GM19438 (cell line): Measurements from ENCODE around the gene RYR3.
"Not testable (repeated sequence)": the region's sequence is repeated elsewhere in the genome, so short reads cannot be mapped to it uniquely, and the experiment has no call there.

Experiments
- ATAC-seq: cut with Tn5 transposase; IDR thresholded peaks from one replicate; pipeline ENCODE4 v1.9.1; 2021; ENCODE audit warnings: low read depth; ENCODE audit not compliant: unreplicated experiment

The RYR3 gene

DNA sequence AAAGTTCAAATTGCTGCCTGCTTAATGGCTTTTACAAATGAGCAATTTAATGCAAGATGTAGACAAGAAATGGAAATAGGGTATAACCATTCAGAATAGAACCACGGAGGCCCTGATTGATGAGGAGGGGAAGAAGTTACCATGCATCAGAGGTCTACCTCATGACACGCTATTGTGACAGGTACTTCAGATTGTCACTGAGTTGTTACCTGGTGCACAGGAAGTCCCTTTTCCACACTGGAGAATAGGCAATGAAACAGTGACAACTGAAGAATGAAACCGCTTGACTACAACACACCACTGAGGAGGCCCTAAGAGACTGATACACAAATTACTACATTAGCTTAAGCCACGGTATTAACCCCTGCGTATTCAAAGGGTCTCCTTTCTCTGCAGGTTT is 251.2 kb downstream of the RYR3 start:
- ATAC-seq, result no peak

DNA sequence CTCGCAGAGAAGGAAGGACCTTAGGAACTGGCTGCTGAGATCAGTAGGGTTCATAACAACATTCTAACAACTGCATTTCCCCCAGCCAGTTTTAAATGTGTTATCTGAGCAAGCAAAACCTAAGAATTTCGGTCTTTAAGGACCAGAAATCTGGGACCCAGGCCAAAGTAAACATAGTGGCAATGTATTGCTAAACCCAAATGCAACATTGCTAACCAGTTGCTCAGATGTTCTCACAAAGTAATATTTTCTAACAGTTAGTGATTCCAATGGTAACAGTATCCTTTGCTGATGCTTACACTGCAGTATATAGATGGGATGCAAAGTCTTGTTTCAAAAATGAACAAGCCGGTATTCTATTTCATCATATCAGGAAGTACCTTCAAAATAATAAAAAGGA is 254.3 kb downstream of the RYR3 start:
- ATAC-seq, result no peak

- no peak for ATAC-seq
Observed at GRCh38 chr15:33567652-33568051, 256.9 kb downstream of the RYR3 start.

GRCh38 chr15:33569036-33569435 is 258.3 kb downstream of the RYR3 start:
- no peak for ATAC-seq

- ATAC-seq, result not testable (repeated sequence)
Observed at GRCh38 chr15:33577911-33578310, 267.1 kb downstream of the RYR3 start.

DNA sequence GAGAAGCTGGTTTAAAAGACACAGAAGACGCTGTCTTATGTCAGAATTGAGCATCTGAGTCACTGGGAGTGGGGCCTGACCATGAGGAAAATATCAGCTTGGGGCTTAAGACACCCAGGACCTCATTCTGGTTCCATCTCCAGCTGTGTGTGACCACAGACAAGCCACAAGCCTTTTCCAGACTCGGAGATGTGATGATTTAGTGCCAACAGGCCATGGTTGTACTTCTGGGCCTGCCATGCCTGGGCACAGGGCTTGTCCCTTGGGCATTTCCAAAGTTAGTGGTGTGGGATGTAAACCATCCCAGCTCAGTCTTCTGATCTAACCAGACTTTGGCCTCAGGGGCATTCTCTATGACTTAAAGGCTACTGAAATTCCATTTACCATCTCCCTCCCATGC is 269.8 kb downstream of the RYR3 start:
- no peak for ATAC-seq

- no peak for ATAC-seq
Observed at GRCh38 chr15:33581032-33581431, 270.3 kb downstream of the RYR3 start.

- ATAC-seq, result no peak
Observed at GRCh38 chr15:33584797-33585196, 274.0 kb downstream of the RYR3 start.

DNA sequence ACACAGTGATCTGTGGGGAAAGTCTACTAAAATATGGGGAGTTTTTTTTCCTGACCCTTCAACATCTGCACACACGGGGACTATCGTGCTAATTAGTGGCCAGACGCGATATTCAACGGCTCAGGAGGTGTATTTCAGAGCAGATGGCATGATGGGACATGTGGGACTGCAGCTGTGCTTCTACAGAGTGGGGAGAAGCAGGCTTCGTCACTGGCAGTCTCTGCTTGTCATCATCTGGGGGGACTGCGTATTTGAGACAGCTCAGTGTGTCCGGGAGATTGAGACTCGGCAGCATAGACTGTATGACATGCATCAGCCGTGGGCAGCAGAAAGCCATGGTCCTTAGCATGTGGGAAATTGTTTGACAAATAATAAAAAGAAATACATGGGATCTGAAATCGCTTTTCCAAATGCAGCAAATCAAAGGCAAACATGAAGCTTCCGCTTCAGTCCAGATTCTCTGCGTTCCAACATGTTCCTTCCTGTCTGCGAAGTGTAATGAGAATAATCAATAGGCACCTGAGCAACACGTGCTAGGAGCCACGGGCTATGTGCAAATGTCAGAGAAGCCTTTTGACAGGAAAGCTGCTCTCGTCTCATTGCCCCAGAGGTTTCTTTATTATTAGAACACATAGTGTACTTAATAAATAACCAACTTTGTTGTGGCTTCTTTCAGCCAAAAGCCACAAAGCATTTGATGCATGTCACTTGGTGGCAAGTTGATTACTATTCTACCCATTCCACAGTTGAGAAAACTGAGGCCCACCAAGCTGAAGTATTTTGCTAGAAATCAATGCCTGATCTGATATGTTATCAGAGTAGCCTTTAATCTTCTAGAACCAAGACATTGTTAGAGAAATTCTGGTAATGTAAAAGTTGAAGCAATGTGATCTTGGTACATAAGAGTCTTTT is 276.3 kb downstream of the RYR3 start:
- ATAC-seq, result no peak

- no peak for ATAC-seq
Observed at GRCh38 chr15:33587773-33588172, 277.0 kb downstream of the RYR3 start.

DNA sequence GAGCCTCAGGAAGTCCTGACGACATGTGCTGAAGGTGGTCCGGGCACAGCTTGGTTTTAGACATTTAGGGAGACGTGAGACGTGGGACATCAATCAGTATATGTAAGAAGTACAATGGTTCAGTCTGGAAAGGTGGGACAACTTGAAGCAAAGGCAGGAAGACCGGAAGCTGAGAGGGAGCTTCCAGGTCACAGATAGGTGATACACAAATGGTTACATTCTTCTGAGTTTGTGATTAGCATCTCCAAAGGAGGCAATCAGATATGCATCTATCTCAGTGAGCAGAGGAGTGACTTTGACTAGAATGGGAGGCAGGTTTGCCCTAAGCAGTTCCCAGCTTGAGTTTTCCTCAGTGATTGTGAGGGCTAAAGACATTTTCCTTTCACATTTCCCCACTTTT is 282.1 kb downstream of the RYR3 start:
- no peak for ATAC-seq

DNA sequence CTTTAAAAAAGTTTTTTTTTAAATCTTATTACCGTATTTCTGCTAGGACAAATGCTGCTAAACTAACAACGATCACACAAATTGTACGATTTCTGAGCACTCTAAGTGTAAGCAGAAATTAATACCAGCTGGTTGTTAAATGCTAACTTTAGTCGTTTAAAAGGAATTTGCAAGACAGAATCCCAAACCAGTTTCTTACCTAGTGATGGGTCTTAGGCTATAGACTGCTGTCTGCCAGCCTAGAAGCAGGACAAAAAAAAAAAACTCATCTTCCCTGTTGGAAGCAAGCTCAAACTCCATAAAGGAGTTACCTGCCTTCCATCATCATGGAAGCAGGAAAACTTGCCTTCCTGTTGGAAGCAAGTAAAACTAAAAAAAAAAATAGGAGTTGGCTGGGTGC is 287.6 kb downstream of the RYR3 start:
- ATAC-seq, result not testable (repeated sequence)

DNA sequence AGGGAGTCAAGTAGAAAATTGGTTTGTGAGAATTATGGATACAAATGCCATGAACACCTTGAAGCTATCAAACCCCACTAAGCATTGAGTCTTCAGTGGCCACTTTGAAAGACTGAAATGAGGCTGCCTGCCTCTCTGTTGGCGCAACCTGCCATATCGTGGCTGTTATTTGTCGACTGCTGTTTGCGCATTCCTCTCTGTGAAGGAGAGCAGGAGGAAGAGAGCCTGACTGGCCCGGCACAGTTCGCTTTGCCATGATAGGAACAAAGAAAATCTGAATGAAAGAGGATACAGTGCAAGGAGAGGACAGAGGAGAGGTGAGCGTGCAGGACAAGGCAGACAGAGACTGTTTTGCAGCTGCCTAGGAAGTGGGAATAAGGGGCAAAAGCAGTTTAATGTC is 289.4 kb downstream of the RYR3 start:
- ATAC-seq, result no peak

DNA sequence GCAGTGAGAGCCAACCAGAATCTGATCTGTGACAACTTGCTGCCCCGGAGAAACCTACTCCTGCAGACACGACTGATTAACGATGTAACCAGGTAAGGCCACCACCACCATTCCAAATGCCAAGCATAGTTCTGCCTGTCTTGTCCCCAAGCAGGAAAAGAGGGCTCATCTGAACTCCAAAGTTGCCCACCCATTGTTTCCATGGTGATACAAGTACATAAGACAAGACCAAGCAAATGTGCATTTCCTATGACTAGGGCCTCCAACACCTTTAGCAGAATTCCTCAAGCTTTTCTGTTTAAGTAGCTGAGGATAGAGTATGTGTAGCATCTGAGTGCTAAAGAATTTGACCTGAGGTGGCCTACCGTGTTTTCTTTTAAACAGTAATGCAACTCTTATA is 290.7 kb downstream of the RYR3 start:
- no peak for ATAC-seq

GRCh38 chr15:33608714-33609113 is 297.9 kb downstream of the RYR3 start:
- ATAC-seq, result no peak

GRCh38 chr15:33612721-33613304 is 302.0 kb downstream of the RYR3 start:
- ATAC-seq, result no peak

- ATAC-seq, result no peak
Observed at GRCh38 chr15:33616475-33616874, 305.7 kb downstream of the RYR3 start.

GRCh38 chr15:33618350-33618749 is 307.6 kb downstream of the RYR3 start:
- ATAC-seq, result no peak

DNA sequence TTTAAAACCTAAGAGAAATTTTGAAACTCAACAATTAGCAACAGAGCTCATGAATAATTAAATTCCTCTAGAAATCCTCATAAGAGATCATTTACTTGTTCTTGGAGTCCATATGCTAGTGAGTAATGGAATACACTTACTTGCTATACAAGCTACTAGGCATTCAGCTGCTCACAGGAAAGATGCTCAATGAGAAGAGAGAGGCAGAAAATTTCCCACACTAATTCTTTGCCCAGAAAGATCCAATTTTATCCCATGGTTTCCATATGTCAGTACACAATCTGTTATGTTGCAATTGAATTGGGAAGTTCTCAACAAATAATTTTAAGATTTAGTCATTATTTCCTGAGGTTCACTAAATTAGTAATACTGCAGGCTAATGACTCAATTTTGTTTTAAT is 310.4 kb downstream of the RYR3 start:
- no peak for ATAC-seq

DNA sequence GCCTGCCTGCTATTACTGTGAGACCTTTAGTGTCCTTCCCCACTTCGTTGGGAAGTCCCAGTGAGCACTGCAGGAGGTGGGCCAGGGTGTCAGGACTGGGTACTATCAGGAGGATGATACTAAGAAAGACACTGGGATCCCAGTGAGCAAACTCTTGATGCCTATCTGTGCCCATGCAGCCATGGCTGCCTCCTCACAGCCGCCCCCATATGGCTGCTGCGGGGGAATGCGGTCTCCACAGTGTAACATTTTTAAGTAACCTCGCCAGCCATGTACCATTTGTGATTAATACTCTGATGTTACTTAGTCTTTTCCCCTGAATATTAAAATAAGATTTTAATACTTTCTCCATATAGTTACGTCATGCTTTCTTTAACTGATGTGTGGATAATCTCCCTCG is 312.2 kb downstream of the RYR3 start:
- ATAC-seq, result no peak

DNA sequence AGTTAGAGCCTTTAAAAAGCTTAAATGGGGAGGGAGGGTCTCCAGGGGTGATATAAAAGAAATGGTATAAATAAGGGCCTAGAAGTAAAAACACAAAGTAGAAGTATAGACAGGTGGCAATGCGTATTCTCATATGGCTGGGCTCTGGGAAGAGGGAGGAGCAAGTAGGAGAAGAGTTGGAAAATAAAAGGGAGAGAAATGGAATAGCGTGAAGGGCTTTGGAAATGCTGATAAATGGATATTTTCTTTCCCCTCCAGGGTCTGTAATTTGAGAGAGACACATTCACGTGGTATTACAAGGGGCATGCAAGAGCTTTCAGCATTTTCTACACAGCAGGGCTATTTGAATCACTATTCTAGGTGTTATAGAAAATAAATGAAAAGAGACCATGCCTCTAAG is 313.7 kb downstream of the RYR3 start:
- ATAC-seq, result no peak

DNA sequence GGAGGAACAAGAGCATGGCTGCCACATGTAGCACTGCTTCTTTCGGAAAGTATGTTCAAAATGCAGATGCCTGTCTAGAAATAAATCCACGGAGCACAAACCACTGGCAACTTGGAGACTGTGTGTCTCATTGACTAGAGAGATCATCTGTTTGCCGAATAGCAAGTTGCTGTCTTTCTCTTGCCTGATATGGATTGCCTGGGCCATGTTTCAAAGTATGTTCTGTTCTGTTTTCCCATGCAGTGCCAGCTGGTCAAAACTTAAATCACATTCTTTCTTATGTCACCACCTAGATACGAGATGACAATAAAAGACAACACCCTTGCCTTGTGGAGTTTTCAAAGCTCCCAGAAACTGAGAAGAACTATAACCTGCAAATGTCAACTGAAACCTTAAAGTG is 318.9 kb downstream of the RYR3 start:
- ATAC-seq, result no peak
